Caco-2 (cell line): ENCODE results near the gene AP3D1. TPM values are rescaled to one million over a fixed set of nuclear protein-coding genes. Genes with fewer than 3 reads are reported as not detected.

Source experiments
- BruUV-seq: library from RNA; stranded (reverse); fragments of 400-500 nt; replicated peaks from 2 replicates; lab custom pipeline; 2021; lab: Mats Ljungman, UMichigan
- CTCF ChIA-PET: fragments of 300-600 bp; sonication (Branson Sonifier 250); formaldehyde crosslinking; loops from one replicate; lab custom pipeline; 2022; ENCODE audit warnings: antibody characterized with exemption; lab: Charles Lee
- POLR2A ChIA-PET: fragments of 300-600 bp; sonication (Branson Sonifier 250); formaldehyde crosslinking; loops from one replicate; lab custom pipeline; 2022; ENCODE audit warnings: antibody characterized with exemption; lab: Charles Lee
- DNase-seq, 2 experiments: peaks; one replicate each; pipeline versions ENCODE4 v3.0.0 to v3.0.0-alpha.2; 2020 to 2022
- H3K27me3 ChIP-seq: replicated peaks from 2 replicates; pipeline ENCODE4 v1.6.0; 2011; ENCODE audit warnings: low read length; ENCODE audit not compliant: control insufficient read depth, insufficient read depth
- H3K36me3 ChIP-seq: 2 replicates; pipeline ENCODE4 v1.5.1; 2011; ENCODE audit warnings: low read length; ENCODE audit not compliant: control insufficient read depth, insufficient read depth
- H3K4me1 ChIP-seq: fragments of 250-450 bp; sonication (Bioruptor Pico); 2 replicates; pipeline ENCODE4 v1.5.1; 2020; ENCODE audit warnings: mild to moderate bottlenecking
- H3K4me3 ChIP-seq: 2 replicates; pipeline ENCODE4 v1.5.1; 2011; ENCODE audit warnings: low read depth, mild to moderate bottlenecking, control low read depth, low read length
- H3K9me3 ChIP-seq: fragments of 250-450 bp; sonication (Bioruptor Pico); 2 replicates; pipeline ENCODE4 v1.5.1; 2020; ENCODE audit warnings: mild to moderate bottlenecking, moderate library complexity
- H3K27ac Mint-ChIP-seq: one replicate; pipeline ENCODE4 v1.8.0; 2022; ENCODE audit warnings: mixed read lengths; ENCODE audit not compliant: unreplicated experiment
- H3K27me3 Mint-ChIP-seq: one replicate; pipeline ENCODE4 v1.8.0; 2022; ENCODE audit warnings: mixed read lengths; ENCODE audit not compliant: insufficient read depth, unreplicated experiment
- H3K36me3 Mint-ChIP-seq: one replicate; pipeline ENCODE4 v1.8.0; 2022; ENCODE audit warnings: mild to moderate bottlenecking, mixed read lengths; ENCODE audit not compliant: insufficient read depth, unreplicated experiment
- H3K4me1 Mint-ChIP-seq: one replicate; pipeline ENCODE4 v1.8.0; 2022; ENCODE audit warnings: low read depth, mixed read lengths; ENCODE audit not compliant: unreplicated experiment
- H3K4me3 Mint-ChIP-seq: one replicate; pipeline ENCODE4 v1.8.0; 2022; ENCODE audit warnings: mild to moderate bottlenecking, moderate library complexity, mixed read lengths; ENCODE audit not compliant: unreplicated experiment
- H3K9me3 Mint-ChIP-seq: one replicate; pipeline ENCODE4 v1.8.0; 2022; ENCODE audit warnings: mixed read lengths; ENCODE audit not compliant: unreplicated experiment
- CTCF ChIP-seq, 2 experiments: fragments of 200-600 bp in 1 of 2; IDR thresholded peaks; 1 replicate in 1 of 2; 2 replicates in 1 of 2; pipeline versions ENCODE4 v1.5.1 to v1.8.0; 2011 to 2022; ENCODE audit warnings: antibody characterized with exemption in 1 of 2, control low read depth in 1 of 2, inconsistent platforms in 1 of 2, low read depth in 1 of 2, low read length in 1 of 2, mild to moderate bottlenecking in 1 of 2, moderate library complexity in 1 of 2; ENCODE audit not compliant: insufficient read depth in 1 of 2, severe bottlenecking in 1 of 2, unreplicated experiment in 1 of 2
- intact Hi-C: fragments of 100-400 bp; cut with micrococcal nuclease; formaldehyde crosslinking; loops from one replicate; pipeline ENCODE4 v1.10.0; 2022; ENCODE audit not compliant: unreplicated experiment
- total RNA-seq: library from RNA; stranded (reverse); gene quantifications from 2 replicates; pipeline ENCODE4 v1.2.3, GENCODE V29; 2022

Gene AP3D1
- total RNA-seq, 1 experiment from 2014 or later = 151 TPM

GRCh38 chr19:2060884-2061494 lies 90.4 kb downstream of the AP3D1 start:
- intact Hi-C loops = loop anchor here (5.0 kb wide), 1 partner anchor 36 kb away; the partner anchor contains the start of genes IZUMO4 and MOB3A
- peak; percentile 78 to 82 for DNase-seq

GRCh38 chr19:2059422-2060201 lies 91.8 kb downstream of the AP3D1 start:
- Mint-ChIP-seq H3K36me3 (peaks cover 15% of the 10 kb centered on the region), H3K9me3 (no peaks in the 10 kb centered on the region), H3K4me1 (no peaks in the 10 kb centered on the region), H3K27ac (peak overlapping the region; percentile 97), H3K4me3 (peak overlapping the region; percentile 82), H3K27me3 (no peaks in the 10 kb centered on the region)
- DNase-seq = peak; percentile 71 to 84
- intact Hi-C loops = loop anchor here (5.0 kb wide), 1 partner anchor 38 kb away; the partner anchor contains the start of genes IZUMO4 and MOB3A
- CTCF ChIA-PET = interaction anchor here (0.6 kb wide), 1 partner anchor 39 kb away, joined by 4 read pairs; no protein-coding TSS in a partner anchor
- Histone ChIP-seq H3K27me3 (no peaks in the 10 kb centered on the region), H3K4me1 (peaks cover 24% of the 10 kb centered on the region), H3K36me3 (no peaks in the 10 kb centered on the region), H3K4me3 (peak overlapping the region; percentile 64; the same call in 1 of the 2 replicates), H3K9me3 (no peaks in the 10 kb centered on the region)
- BruUV-seq = no TSS peak
- POLR2A ChIA-PET = no interaction called here
- no peak for TF ChIP-seq CTCF (IDR thresholded peaks at IDR 0.05; ENCODE audit: insufficient read depth in 1 of 2, low read depth in 1 of 2, low read length in 1 of 2, severe bottlenecking in 1 of 2, unreplicated experiment in 1 of 2)

More at GRCh38 chr19:2060884-2061494, 90.4 kb downstream of the AP3D1 start:
- H3K36me3 ChIP-seq = no peaks in the 10 kb centered on the region
- Mint-ChIP-seq H3K4me1 (no peaks in the 10 kb centered on the region), H3K9me3 (no peaks in the 10 kb centered on the region), H3K4me3 (peak overlapping the region; percentile 82), H3K27me3 (no peaks in the 10 kb centered on the region), H3K27ac (peak overlapping the region; percentile 97), H3K36me3 (peaks cover 18% of the 10 kb centered on the region)
- peaks cover 24% of the 10 kb centered on the region for H3K4me1 ChIP-seq
- TSS peak; percentile 78 for BruUV-seq
- H3K9me3 ChIP-seq = no peaks in the 10 kb centered on the region
- CTCF ChIA-PET = no interaction called here
- no peaks in the 10 kb centered on the region for H3K27me3 ChIP-seq
- POLR2A ChIA-PET = interaction anchor here (0.8 to 1.0 kb wide), 3 partner anchors 12 to 35 kb away, joined by 3 read pairs; partner anchors contain the start of gene MOB3A
- no peak for TF ChIP-seq CTCF (IDR thresholded peaks at IDR 0.05; ENCODE audit: insufficient read depth in 1 of 2, low read depth in 1 of 2, low read length in 1 of 2, severe bottlenecking in 1 of 2, unreplicated experiment in 1 of 2)
- peak overlapping the region; percentile 64 for H3K4me3 ChIP-seq

- BruUV-seq = no TSS peak
- ChIA-PET POLR2A (no interaction called here), CTCF (no interaction called here)
- Mint-ChIP-seq H3K36me3 (peaks cover 14% of the 10 kb centered on the region), H3K27ac (peak overlapping the region; percentile 97), H3K9me3 (no peaks in the 10 kb centered on the region), H3K27me3 (no peaks in the 10 kb centered on the region), H3K4me1 (no peaks in the 10 kb centered on the region), H3K4me3 (no peak overlapping the region)
- Histone ChIP-seq H3K4me1 (peaks cover 24% of the 10 kb centered on the region), H3K27me3 (no peaks in the 10 kb centered on the region), H3K9me3 (no peaks in the 10 kb centered on the region), H3K36me3 (no peaks in the 10 kb centered on the region), H3K4me3 (no peak overlapping the region)
- no peak for DNase-seq
- TF ChIP-seq CTCF (IDR thresholded peaks at IDR 0.05; ENCODE audit: insufficient read depth in 1 of 2, low read depth in 1 of 2, low read length in 1 of 2, severe bottlenecking in 1 of 2, unreplicated experiment in 1 of 2) = no peak
- intact Hi-C loops = no loop called here
Observed at GRCh38 chr19:2058570-2059421, 92.6 kb downstream of the AP3D1 start.
